ENCODE data around the gene DGKK.

Gene DGKK

GRCh38 chrX:50470103-50471031 is at the start of gene DGKK:
Gene DGKK (minus strand): TSS chrX:50470825. CDS start chrX:50470678, 147 bp downstream.
- no peak for FAIRE-seq

- no peak for FAIRE-seq
These were observed 44.2 kb upstream of the DGKK start for GRCh38 chrX:50514811-50515210.

DNA sequence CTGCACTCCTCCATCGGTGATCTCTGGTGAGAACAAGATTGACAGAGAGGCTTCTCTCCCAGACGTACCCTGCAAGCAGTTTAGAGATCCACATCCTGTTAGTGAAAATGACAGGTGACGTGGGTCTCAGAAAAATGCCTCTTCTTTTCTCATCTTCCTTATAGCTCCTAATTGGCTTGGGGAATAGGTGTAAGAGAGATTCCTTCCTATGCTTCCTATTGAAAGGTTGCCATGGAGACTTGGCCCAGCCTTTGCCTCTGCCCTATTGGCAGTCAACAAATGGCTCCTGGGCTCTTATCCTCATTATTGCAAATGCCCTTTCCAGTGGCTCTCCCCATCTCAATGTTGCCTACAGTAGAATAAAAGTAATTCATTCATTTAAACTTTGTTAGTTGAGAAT is 26.5 kb upstream of the DGKK start:
- FAIRE-seq, result no peak

DNA sequence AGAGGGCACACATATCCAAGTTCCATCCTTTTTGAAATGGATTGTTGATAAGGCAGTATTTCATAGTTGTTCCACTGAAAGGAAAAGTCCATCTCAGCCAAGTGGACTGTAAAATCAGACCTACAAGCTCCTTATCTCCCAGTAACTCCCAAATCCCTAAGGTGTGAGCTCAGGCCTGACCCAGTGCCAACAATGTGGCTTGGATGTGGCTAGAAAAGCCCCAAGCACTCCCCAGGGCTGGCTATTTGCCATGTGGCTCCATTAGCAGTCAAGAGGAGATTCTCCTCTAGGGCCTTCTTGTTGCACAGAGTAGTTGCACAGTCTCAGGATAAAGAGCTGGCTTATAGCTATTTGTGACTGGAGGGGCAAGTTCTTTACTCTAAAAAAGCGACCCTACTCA is 25.0 kb upstream of the DGKK start:
- FAIRE-seq, result no peak

DNA sequence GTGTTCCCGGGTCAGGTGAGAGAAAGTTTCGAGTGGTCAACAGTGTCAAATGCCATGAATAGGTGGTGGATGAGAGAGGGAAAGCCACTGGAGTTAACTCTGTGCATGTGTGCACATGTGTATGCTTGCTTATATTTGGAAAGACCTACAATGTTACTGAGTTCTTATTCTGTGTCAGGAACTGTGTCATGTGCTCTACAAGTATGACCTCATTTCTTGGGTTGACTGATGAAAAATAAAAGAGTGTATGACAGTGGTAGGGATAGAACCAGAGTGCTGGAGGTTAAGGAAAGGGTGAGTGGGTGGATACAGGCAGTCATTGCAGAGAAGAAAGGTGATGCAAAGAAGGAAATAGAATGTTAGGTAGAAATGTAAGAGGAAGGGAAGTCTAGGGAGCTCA is 22.1 kb upstream of the DGKK start:
- FAIRE-seq, result no peak

DNA sequence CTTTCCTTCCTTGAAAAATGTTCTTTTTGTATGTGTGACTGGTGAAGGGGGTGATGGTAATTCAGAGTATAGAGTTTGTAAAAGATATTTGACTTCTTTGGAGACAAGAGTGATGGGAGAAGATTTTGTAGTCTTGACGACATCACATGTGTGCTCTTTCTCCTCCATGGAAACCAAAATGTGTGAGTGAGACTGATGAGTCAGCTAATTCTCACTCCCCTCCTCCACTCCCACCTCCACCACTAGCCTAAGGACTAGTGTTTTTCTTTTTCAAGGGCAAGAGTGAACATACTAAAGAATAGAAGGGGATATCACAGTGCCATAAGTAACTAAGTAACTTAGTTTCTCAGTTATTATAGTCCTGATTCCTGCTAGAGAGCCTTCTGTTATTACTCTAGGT is 14.0 kb upstream of the DGKK start:
- no peak for FAIRE-seq

GRCh38 chrX:50483283-50483682 is 12.7 kb upstream of the DGKK start:
- no peak for FAIRE-seq

DNA sequence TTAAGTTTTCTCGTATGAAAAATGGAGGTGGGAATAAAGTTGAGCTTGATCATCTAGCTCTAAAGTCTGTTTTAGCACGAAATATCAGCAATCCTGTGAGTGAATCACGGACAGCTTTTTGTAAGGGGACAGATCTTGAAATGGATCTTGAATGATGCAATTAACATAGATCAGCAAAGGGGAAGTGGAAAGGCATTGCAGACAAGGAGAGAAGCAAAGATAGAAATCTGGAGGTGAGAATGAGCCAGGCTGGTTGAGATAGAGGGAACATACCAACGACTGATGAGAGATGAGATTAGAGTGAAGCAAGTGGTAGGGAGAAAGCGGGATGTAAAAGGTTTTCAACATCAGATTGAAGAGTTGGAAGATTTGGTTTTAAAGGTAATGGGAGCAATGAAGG is 4.6 kb upstream of the DGKK start:
- FAIRE-seq, result no peak

- no peak for FAIRE-seq
These were observed 765 bp upstream of the DGKK start for GRCh38 chrX:50471390-50471789.

GRCh38 chrX:50469206-50469605 is 1.4 kb downstream of the DGKK start:
- no peak for FAIRE-seq

DNA sequence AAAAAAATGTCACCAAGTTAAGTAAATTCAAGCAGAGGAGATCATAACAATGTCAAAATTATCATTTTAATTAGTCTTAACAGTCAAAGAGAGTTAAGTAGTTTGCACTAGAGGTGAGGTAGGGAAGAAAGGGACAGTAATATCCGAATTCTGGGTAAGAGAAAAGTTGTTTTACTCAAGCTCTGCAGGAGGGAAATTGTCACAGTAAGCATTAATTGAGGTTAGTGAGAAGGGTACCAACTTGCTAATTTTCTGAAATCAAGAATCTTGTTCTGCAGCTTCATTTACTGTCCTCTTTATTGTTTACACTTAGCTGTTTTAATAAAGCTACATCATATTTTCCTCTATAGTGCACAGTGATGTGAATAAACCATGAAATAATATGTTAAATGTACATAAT is 11.0 kb downstream of the DGKK start:
- FAIRE-seq, result no peak

DNA sequence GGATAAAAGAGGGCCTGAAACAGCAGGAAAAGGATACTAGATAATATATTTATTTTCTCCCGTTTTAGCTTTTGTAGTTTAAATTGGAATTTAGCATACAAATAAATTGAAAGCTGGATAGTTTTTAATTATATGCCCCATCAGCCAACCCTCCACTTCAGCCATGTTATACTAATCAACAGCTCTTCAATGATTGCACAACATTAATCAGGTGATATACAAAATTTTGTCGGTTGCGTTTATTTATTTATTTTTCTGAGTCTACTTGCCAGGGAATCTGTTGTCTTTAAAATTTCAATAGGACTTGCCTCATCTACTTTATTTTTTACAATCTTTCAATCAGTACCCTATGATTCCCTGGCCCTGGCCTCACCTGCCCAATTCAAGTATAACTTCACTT is 12.1 kb downstream of the DGKK start:
- no peak for FAIRE-seq

DNA sequence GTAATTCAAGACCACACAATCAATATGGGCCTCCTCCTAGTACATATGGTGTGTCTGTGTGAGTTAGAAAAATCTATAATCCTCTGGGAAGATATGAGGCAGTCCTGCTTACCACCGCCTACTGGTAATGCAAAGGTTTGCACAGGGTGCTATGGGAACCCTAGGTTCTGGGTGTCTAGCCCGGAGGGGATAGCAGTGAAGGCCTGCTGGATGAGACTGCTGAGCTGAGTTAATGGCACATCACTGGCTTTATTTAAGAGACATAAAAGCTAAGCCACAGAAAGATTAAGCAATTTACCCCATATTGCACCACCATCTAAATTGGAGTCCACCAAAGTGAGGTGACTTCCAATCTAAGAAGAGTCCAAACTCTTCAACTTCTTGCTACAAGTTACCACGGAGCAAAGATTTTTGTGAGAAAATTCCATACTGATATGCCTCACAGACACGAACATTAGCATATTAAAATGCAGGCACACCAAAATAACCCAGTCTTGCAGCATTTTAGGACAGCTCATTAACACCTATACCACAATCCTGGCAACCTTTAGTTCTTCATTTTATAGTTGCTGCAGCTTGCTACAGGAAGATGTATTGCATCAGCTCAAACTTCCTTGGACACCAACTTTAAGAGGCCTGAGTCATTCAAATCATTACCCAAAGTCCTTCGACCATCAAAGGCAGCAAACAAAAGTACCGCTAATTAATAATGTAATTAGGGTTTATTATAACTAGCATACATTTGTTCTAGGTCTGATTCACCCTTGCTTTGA is 13.7 kb downstream of the DGKK start:
- FAIRE-seq, result no peak

DNA sequence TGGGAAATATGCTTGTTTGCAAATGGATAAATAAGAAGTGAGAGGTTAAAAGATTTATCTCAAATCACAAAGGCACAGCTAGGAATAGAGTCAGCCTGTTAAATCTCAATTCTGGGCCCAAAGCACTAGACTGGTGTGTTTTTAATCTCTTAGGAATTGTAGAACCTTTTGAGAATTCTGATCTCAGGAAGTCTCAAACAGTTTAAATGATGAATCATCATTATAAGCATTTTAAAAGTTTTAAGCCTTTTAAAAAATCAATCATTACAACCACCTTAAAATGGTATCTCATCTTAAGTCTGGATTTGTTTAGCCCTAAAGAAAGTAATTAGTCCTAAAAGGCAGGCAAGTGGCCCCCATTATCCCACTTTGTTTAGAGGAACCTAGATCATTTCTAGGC is 17.8 kb downstream of the DGKK start:
- no peak for FAIRE-seq

- FAIRE-seq, result no peak
These were observed 20.3 kb downstream of the DGKK start for GRCh38 chrX:50450324-50450723.

- FAIRE-seq, result no peak
These were observed 22.1 kb downstream of the DGKK start for GRCh38 chrX:50448565-50448964.

- no peak for FAIRE-seq
These were observed 23.1 kb downstream of the DGKK start for GRCh38 chrX:50447535-50447934.

GRCh38 chrX:50442426-50443116 is 28.1 kb downstream of the DGKK start:
- no peak for FAIRE-seq

DNA sequence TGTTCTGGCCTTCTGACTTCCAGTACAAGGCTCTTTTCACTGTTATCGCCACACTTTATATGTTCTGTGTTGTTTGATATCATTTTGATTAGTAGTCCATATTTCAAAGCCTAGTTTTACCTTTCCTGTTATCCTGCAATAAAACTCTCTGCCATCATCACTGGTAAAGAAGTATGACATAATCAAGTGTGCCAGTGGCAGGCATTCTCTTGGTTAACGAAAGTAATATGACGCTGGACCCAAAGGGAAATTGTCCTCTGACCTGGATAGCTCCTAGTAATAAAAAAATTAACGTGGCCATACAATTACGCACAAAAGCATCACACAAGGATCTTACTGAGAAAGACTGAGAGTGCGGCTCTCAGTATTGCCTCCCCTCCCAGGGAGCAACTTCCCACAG is 33.8 kb downstream of the DGKK start:
- no peak for FAIRE-seq

- no peak for FAIRE-seq
These were observed 37.8 kb downstream of the DGKK start for GRCh38 chrX:50432829-50433289.

DNA sequence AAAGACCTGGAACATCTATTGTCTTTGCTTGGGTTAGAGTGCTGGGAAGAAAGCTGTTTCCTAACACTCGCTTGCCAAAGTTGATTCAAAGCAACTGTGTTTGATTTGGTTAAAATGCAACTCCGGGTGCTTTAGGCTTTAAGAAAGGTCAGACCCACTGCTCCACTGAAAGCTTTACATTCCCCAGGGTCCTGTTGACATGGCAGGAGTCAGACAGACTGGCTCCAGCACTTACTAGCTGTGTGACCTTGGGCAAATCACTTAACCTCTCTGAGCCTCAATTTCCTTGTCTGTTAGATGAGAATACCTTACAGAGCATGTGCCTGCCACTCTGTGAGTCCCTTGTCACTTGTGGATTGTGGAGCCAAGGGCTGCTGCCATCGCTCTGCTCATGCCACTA is 39.0 kb downstream of the DGKK start:
- no peak for FAIRE-seq

- no peak for FAIRE-seq
These were observed 39.6 kb downstream of the DGKK start for GRCh38 chrX:50430917-50431575.

DNA sequence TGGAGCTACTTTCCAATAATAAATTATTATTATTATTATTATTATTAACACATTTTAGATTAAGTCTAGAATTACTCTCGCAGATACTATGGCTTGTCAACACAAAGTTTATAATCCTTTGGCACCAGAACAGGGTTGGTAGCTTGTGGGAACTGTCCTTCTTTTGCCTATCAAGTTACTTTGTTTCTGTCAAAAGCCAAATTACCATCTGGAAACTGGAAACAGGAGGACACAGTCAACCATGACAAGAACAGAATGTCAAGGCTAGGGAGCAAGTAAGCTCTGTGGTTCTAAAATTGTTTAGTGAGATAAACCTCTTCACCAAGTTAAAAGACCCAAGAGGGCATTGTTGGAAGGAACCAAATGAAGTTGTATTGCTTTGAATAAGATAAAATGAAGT is 42.5 kb downstream of the DGKK start:
- FAIRE-seq, result no peak

Data from G401.6 (cell line).